GM10266 (cell line): Measurements from ENCODE around the gene SLAIN2.
A peak's percentile ranks its signal among the peaks of the same experiment; 100 is the strongest.
"Not testable (repeated sequence)": the region's sequence is repeated elsewhere in the genome, so short reads cannot be mapped to it uniquely, and the experiment has no call there.

Source experiments
- DNase-seq: peaks from one replicate; pipeline ENCODE4 v3.0.0; 2012; ENCODE audit errors: extremely low spot score
- TF ChIP-seq, protein P1 (sequence below): IDR thresholded peaks from 2 replicates; pipeline ENCODE4 v1.5.1; 2012; ENCODE audit warnings: mild to moderate bottlenecking, low read depth; ENCODE audit not compliant: control insufficient read depth, insufficient read depth; ENCODE audit errors: missing control alignments

The SLAIN2 gene

DNA sequence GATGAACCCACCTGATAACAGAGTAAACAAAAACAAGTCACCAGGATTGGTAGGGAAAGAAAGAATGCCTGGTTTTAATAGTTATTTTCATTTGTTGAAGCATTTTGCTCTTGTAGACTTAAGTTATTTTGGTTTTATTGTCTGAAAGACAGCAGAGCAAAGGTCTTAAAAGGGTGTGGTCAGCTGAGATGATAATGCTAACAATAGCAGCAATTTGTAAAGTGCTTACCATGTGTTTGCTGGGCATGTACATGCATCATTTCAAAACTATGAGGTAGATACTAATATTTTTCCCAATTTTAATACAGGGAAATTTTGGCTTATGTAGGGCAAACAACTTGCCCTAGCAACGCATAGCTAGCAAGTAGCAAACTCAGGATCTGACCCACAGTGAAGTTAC is 95.0 kb downstream of the SLAIN2 start:
- TF ChIP-seq, protein P1, sequence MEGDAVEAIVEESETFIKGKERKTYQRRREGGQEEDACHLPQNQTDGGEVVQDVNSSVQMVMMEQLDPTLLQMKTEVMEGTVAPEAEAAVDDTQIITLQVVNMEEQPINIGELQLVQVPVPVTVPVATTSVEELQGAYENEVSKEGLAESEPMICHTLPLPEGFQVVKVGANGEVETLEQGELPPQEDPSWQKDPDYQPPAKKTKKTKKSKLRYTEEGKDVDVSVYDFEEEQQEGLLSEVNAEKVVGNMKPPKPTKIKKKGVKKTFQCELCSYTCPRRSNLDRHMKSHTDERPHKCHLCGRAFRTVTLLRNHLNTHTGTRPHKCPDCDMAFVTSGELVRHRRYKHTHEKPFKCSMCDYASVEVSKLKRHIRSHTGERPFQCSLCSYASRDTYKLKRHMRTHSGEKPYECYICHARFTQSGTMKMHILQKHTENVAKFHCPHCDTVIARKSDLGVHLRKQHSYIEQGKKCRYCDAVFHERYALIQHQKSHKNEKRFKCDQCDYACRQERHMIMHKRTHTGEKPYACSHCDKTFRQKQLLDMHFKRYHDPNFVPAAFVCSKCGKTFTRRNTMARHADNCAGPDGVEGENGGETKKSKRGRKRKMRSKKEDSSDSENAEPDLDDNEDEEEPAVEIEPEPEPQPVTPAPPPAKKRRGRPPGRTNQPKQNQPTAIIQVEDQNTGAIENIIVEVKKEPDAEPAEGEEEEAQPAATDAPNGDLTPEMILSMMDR = no peak

DNA sequence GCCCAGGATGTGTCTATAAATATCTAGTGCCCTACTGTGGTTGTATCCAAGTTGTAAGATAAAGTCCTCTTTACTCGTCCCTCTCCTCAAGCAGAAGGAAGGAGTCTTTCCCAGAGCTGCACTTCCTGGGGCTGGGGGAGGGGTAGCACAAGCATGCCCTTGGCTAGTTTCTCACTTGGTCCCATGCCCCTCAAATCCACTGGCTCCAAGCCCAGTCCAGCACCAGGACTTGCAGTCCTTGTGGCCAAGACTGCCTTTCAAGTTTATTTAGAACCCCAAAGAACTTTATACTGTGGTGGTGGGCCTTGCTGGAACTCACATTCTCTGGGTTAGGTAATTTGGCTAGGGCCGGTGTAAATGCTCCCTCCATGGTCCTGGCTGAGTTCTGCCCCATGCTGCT is 98.7 kb downstream of the SLAIN2 start:
- TF ChIP-seq, protein P1 = no peak
- DNase-seq = no peak

More for the DNA sequence above, 95.0 kb downstream of the SLAIN2 start:
- DNase-seq = no peak

DNA sequence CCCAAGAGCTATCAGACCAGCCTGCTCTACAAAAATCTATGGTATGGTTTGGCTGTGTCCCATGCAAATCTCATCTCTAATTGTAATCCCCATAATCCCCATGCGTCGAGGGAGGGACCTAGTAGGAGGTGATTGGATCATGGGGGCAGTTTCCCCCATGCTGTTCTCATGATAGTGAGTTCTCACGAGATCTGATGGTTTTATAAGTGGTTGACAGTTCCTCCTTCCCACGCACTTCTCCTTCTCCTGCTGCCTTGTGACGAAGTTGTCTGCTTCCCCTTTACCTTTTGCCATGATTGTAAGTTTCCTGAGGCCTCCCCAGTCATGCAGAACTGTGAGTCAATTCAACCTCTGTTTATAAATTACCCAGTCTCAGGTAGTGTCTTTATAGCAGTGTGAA is 99.6 kb downstream of the SLAIN2 start:
- DNase-seq = not testable (repeated sequence)

DNA sequence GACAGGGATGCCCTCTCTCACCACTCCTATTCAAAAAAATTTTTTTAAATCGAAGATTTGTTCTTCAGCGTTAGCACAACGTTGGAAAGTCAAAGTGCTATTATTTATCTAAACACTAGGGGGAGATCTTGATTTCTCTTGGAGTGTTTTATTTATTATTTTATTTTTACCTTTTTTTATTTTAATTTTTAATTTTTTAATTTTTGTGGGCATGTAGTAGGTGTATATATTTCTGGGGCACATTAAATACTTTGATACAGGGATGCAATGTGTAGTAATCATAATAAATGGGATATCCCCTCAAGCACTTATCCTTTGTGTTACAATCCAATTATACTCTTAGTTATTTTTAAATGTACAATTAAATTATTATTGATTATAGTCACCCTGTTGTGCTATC is 104.4 kb downstream of the SLAIN2 start:
- no peak for DNase-seq
- TF ChIP-seq, protein P1 = peak; percentile 31

DNA sequence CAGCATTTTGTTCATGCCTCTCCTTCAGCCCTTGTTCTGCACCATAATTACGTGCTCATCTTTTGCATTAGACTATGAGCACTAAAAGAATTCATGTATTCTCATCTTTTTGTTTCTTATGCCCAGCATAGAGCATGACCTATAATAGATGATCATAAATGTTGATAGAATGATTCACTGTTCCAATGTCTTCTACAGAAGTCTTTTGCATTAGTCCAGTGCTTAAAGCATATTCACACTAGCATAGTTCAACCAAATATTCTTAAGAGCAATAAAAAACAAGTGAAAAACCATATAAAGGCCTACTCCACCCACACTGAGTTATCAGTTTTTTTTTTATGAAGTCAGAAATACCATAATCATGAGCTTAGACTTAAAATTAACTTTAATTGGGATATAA is 105.3 kb downstream of the SLAIN2 start:
- TF ChIP-seq, protein P1 = no peak
- DNase-seq = no peak

DNA sequence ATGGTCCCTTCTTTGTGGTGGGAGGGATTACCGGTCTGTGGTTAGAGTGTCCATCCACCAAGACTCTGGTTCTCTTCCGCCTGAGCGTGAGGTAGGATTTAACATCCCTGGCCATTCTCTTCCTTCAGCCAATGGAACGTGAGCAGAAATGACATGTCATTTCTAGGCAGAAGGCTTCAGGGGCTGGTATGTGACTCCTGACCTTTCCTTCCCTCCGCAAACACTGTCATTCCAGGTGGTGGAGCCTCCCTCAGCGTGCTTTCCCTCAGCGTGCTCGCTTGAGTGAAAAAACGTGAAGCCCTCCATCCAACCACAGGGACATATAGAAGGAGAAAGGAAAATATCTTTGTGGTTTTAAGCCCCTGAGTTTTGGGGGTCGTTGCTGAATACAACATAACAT is 107.8 kb downstream of the SLAIN2 start:
- TF ChIP-seq, protein P1 = no peak

DNA sequence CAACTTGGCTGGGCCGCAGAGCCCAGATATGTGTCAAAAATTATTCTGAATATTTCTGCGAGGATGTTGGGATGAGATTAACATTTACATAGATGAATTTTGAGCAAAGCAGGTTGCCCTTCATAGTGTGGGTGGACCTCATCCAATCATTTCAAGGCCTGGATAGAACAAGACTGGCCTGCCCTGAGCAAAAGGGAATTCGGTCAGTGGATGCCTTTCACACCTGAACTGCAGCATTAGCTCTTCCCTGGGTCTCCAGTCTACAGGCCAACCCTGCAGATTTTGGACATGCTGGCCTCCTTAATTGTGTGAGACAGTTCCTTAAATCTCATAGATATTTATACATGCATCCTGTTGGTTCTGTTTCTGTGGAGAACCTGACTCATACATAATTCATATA is 109.4 kb downstream of the SLAIN2 start:
- DNase-seq = no peak
- TF ChIP-seq, protein P1 = no peak

More for the DNA sequence above, 107.8 kb downstream of the SLAIN2 start:
- no peak for DNase-seq

DNA sequence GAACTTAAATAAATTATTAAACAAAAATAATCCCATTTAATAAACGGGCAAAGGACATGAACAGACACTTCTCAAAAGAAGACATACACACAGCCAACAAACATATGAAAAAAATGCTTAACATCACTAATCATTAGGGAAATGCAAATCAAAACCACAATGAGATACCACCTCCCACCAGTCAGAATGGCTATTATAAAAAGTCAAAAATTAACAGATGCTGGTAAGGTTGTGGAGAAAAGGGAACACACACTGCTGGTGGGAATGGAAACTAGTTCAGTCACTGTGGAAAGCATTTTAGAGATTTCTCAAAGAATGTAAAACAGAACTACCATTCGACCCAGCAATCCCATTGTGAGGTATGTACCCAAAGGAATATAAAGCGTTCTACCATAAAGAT is 110.3 kb downstream of the SLAIN2 start:
- DNase-seq = not testable (repeated sequence)
